Esophagus squamous epithelium (tissue), 5 donors: ENCODE results near the gene SYT14. TPM values are rescaled to one million over a fixed set of nuclear protein-coding genes. Genes with fewer than 3 reads are reported as not detected.
"Not testable (repeated sequence)": the region's sequence is repeated elsewhere in the genome, so short reads cannot be mapped to it uniquely, and the experiment has no call there.

Experiments
- DNase-seq: peaks from one replicate; lab custom pipeline; 2025; lab: John Stamatoyannopoulos, UW
- H3K27ac ChIP-seq, 4 donors: fragments of 200-600 bp; sonication (generic); one replicate each; pipeline ENCODE4 v1.5.1; 2016 to 2019; ENCODE audit warnings: mild to moderate bottlenecking in 1 of 4
- H3K27me3 ChIP-seq, 4 donors: fragments of 200-600 bp; sonication (generic); 1 replicate in 3 of 4; 2 replicates in 1 of 4; pipeline versions ENCODE4 v1.5.1 to v1.6.0; 2017 to 2021; ENCODE audit warnings: antibody characterized with exemption in 1 of 4
- H3K36me3 ChIP-seq, 3 donors: fragments of 200-600 bp; sonication (generic); one replicate each; pipeline ENCODE4 v1.5.1; 2016 to 2019
- H3K4me1 ChIP-seq, 3 donors: fragments of 200-600 bp; sonication (generic); one replicate each; pipeline ENCODE4 v1.5.1; 2017 to 2019
- H3K4me3 ChIP-seq, 4 donors: fragments of 200-600 bp; sonication (generic); 1 replicate in 3 of 4; 2 replicates in 1 of 4; pipeline ENCODE4 v1.5.1; 2016 to 2019; ENCODE audit warnings: mild to moderate bottlenecking in 2 of 4, moderate library complexity in 1 of 4
- H3K9me3 ChIP-seq, 3 donors: fragments of 200-600 bp; sonication (generic); one replicate each; pipeline ENCODE4 v1.5.1; 2016 to 2019
- CTCF ChIP-seq, 6 experiments: fragments of 450-650 bp in 4 of 6; fragments of 200-600 bp in 2 of 6; sonication (generic) in 2 of 6; IDR thresholded peaks; one replicate each; pipeline ENCODE4 v1.5.1; 2016 to 2019; ENCODE audit warnings: antibody characterized with exemption in 6 of 6, mild to moderate bottlenecking in 4 of 6, moderate library complexity in 4 of 6
- POLR2A ChIP-seq, 4 donors: fragments of 450-650 bp; IDR thresholded peaks; one replicate each; pipeline ENCODE4 v1.6.1; 2017; ENCODE audit warnings: antibody characterized with exemption in 4 of 4, mild to moderate bottlenecking in 4 of 4, moderate library complexity in 3 of 4
- WGBS, 2 donors: methylation state at CpG; one replicate each; pipeline ENCODE4 v1.1.5; 2018; 5-methylcytosine and 5-hydroxymethylcytosine counted together
- intact Hi-C: fragments of 100-400 bp; cut with DNase I; formaldehyde crosslinking; loops from one replicate; pipeline ENCODE4 v1.15.0; 2022
- total RNA-seq, 4 donors: library from RNA; depleted of rRNA; stranded (reverse); fragments of >200 nt; gene quantifications; one replicate each; pipeline ENCODE4 v1.1.0, GENCODE V29; 2016
- donor health status: DM: yes; HTN: yes; CAD: no.

Gene SYT14
- total RNA-seq, 4 donors from 2014 or later = not detected

- peaks cover 0 to 10% (median 0%) of the 10 kb centered on the region in 4 donors for H3K27me3 ChIP-seq
- no peak overlapping the region for H3K27ac ChIP-seq
- TF ChIP-seq POLR2A (IDR thresholded peaks at IDR 0.05) = no peak
- TF ChIP-seq CTCF (IDR thresholded peaks at IDR 0.05) = no peak
- H3K9me3 ChIP-seq = no peaks in the 10 kb centered on the region
- no peak overlapping the region for H3K4me3 ChIP-seq
- H3K36me3 ChIP-seq = no peaks in the 10 kb centered on the region
- no peak for DNase-seq
- 92 to 96% methylated on average over 3 of the region's 3 CpGs for WGBS, 2 donors
- intact Hi-C loops = no loop called here
- H3K4me1 ChIP-seq = no peaks in the 10 kb centered on the region
Observed at GRCh38 chr1:210092366-210092765, 154.3 kb downstream of the SYT14 start.

- H3K9me3 ChIP-seq = no peaks in the 10 kb centered on the region
- intact Hi-C loops = no loop called here
- no peaks in the 10 kb centered on the region for H3K4me1 ChIP-seq
- peaks cover 0 to 19% (median 0%) of the 10 kb centered on the region in 4 donors for H3K27me3 ChIP-seq
- no peaks in the 10 kb centered on the region for H3K36me3 ChIP-seq
- no peak for DNase-seq
- no peak overlapping the region for H3K27ac ChIP-seq
- TF ChIP-seq POLR2A (IDR thresholded peaks at IDR 0.05) = no peak
- WGBS, 2 donors = 82 to 88% methylated on average over 3 of the region's 3 CpGs
- no peak overlapping the region for H3K4me3 ChIP-seq
Observed at GRCh38 chr1:210093461-210093860, 155.4 kb downstream of the SYT14 start.

GRCh38 chr1:210098356-210098755, 160.3 kb downstream of the SYT14 start:
- intact Hi-C loops = no loop called here
- H3K9me3 ChIP-seq = no peaks in the 10 kb centered on the region
- DNase-seq = no peak
- no peak for TF ChIP-seq POLR2A (IDR thresholded peaks at IDR 0.05)
- no peak for TF ChIP-seq CTCF (IDR thresholded peaks at IDR 0.05)
- no peaks in the 10 kb centered on the region for H3K4me1 ChIP-seq
- no peak overlapping the region for H3K27ac ChIP-seq
- H3K36me3 ChIP-seq = no peaks in the 10 kb centered on the region
- peaks cover 0 to 18% (median 0%) of the 10 kb centered on the region in 4 donors for H3K27me3 ChIP-seq
- no peak overlapping the region for H3K4me3 ChIP-seq
- WGBS, 2 donors = 62 to 63% methylated on average over 3 of the region's 3 CpGs

- TF ChIP-seq POLR2A (IDR thresholded peaks at IDR 0.05) = no peak
- TF ChIP-seq CTCF (IDR thresholded peaks at IDR 0.05) = no peak
- Histone ChIP-seq H3K36me3 (no peaks in the 10 kb centered on the region), H3K4me3 (no peak overlapping the region), H3K27me3 (peaks cover 0 to 18% (median 0%) of the 10 kb centered on the region in 4 donors), H3K4me1 (no peaks in the 10 kb centered on the region), H3K9me3 (no peaks in the 10 kb centered on the region), H3K27ac (no peak overlapping the region)
- intact Hi-C loops = no loop called here
- 62 to 67% methylated on average over 1 of the region's 1 CpG for WGBS, 2 donors
- DNase-seq = no peak
Observed at GRCh38 chr1:210099921-210100320, 161.9 kb downstream of the SYT14 start.

GRCh38 chr1:210104103-210104502, 166.1 kb downstream of the SYT14 start:
- WGBS, 2 donors = 50 to 58% methylated on average over 2 of the region's 2 CpGs
- TF ChIP-seq CTCF (IDR thresholded peaks at IDR 0.05) (no peak), POLR2A (IDR thresholded peaks at IDR 0.05) (no peak)
- no peak for DNase-seq
- intact Hi-C loops = no loop called here
- no peak overlapping the region for H3K4me3 ChIP-seq
- no peaks in the 10 kb centered on the region for H3K9me3 ChIP-seq
- no peak overlapping the region for H3K27ac ChIP-seq
- H3K27me3 ChIP-seq = no peaks in the 10 kb centered on the region
- no peaks in the 10 kb centered on the region for H3K4me1 ChIP-seq
- H3K36me3 ChIP-seq = no peaks in the 10 kb centered on the region

- H3K9me3 ChIP-seq, DNase-seq, H3K27ac ChIP-seq, H3K4me3 ChIP-seq, H3K4me1 ChIP-seq, H3K36me3 ChIP-seq, H3K27me3 ChIP-seq, intact Hi-C loops: not testable (repeated sequence)
- 51 to 73% methylated on average over 9 of the region's 9 CpGs for WGBS, 2 donors
Observed at GRCh38 chr1:210112906-210113305, 174.9 kb downstream of the SYT14 start.
